ENCODE data around the gene SCNN1A. TPM values are rescaled to one million over a fixed set of nuclear protein-coding genes. Genes with fewer than 3 reads are reported as not detected.

Gene SCNN1A
- total RNA-seq, 1 experiment from 2014 or later = 1.7 TPM

- DNase-seq (ENCODE audit: extremely low read depth, low read depth) = no peak
Observed at GRCh38 chr12:6384499-6385436, 9.4 kb upstream of the SCNN1A start.

GRCh38 chr12:6383572-6384498, 8.5 kb upstream of the SCNN1A start, which contains the start of gene LTBR:
TSS of gene LTBR (plus strand) at chr12:6384162. CDS start at chr12:6384359, 197 bp downstream.
- peak; percentile 84 for DNase-seq (ENCODE audit: extremely low read depth, low read depth)

GRCh38 chr12:6382982-6383381, 7.6 kb upstream of the SCNN1A start:
- no peak for DNase-seq (ENCODE audit: extremely low read depth, low read depth)

GRCh38 chr12:6382371-6382770, 7.0 kb upstream of the SCNN1A start:
- no peak for DNase-seq (ENCODE audit: extremely low read depth, low read depth)

GRCh38 chr12:6380141-6381121, 5.1 kb upstream of the SCNN1A start:
- DNase-seq (ENCODE audit: extremely low read depth, low read depth) = no peak

- DNase-seq (ENCODE audit: extremely low read depth, low read depth) = no peak
Observed at GRCh38 chr12:6378709-6379472, 3.5 kb upstream of the SCNN1A start.

- no peak for DNase-seq (ENCODE audit: extremely low read depth, low read depth)
Observed at GRCh38 chr12:6377667-6377994, 2.3 kb upstream of the SCNN1A start.

- DNase-seq (ENCODE audit: extremely low read depth, low read depth) = no peak
Observed at GRCh38 chr12:6376870-6377666, 1.7 kb upstream of the SCNN1A start.

- DNase-seq (ENCODE audit: extremely low read depth, low read depth) = peak; percentile 33
Observed at GRCh38 chr12:6376079-6376869, 911 bp upstream of the SCNN1A start.

- DNase-seq (ENCODE audit: extremely low read depth, low read depth) = no peak
Observed at GRCh38 chr12:6374786-6375160, 590 bp downstream of the SCNN1A start.

- no peak for DNase-seq (ENCODE audit: extremely low read depth, low read depth)
Observed at GRCh38 chr12:6374028-6374785, 1.2 kb downstream of the SCNN1A start.

- no peak for DNase-seq (ENCODE audit: extremely low read depth, low read depth)
Observed at GRCh38 chr12:6373022-6373787, 2.2 kb downstream of the SCNN1A start.

GRCh38 chr12:6372403-6373003, 2.9 kb downstream of the SCNN1A start:
- peak; percentile 38 for DNase-seq (ENCODE audit: extremely low read depth, low read depth)

- DNase-seq (ENCODE audit: extremely low read depth, low read depth) = peak; percentile 54
Observed at GRCh38 chr12:6370994-6371754, 4.2 kb downstream of the SCNN1A start.

- no peak for DNase-seq (ENCODE audit: extremely low read depth, low read depth)
Observed at GRCh38 chr12:6370576-6370935, 4.8 kb downstream of the SCNN1A start.
